Measurements from ENCODE around the gene CLRN3.

Gene CLRN3

GRCh38 chr10:127874671-127875448 lies 17.9 kb downstream of the CLRN3 start:
- DNase-seq (ENCODE audit: low read depth): no peak

- DNase-seq (ENCODE audit: low read depth): no peak
Measured at GRCh38 chr10:127873901-127874470, 18.8 kb downstream of the CLRN3 start.

GRCh38 chr10:127872871-127873600 lies 19.7 kb downstream of the CLRN3 start:
- no peak for DNase-seq (ENCODE audit: low read depth)

- DNase-seq (ENCODE audit: low read depth): no peak
Measured at GRCh38 chr10:127872011-127872761, 20.6 kb downstream of the CLRN3 start.

GRCh38 chr10:127871631-127872010 lies 21.1 kb downstream of the CLRN3 start:
- DNase-seq (ENCODE audit: low read depth): no peak

GRCh38 chr10:127869329-127869728 lies 23.4 kb downstream of the CLRN3 start:
- no peak for DNase-seq (ENCODE audit: low read depth)

- no peak for DNase-seq (ENCODE audit: low read depth)
Measured at GRCh38 chr10:127867805-127868204, 24.9 kb downstream of the CLRN3 start.

- DNase-seq (ENCODE audit: low read depth): peak; percentile 10
Measured at GRCh38 chr10:127866276-127867013, 26.3 kb downstream of the CLRN3 start.

- DNase-seq (ENCODE audit: low read depth): peak; percentile 10
Measured at GRCh38 chr10:127863231-127863825, 29.4 kb downstream of the CLRN3 start.

- DNase-seq (ENCODE audit: low read depth): no peak
Measured at GRCh38 chr10:127860592-127860991, 32.1 kb downstream of the CLRN3 start.

GRCh38 chr10:127855976-127856375 lies 36.8 kb downstream of the CLRN3 start:
- DNase-seq (ENCODE audit: low read depth): no peak

- no peak for DNase-seq (ENCODE audit: low read depth)
Measured at GRCh38 chr10:127855591-127855881, 37.2 kb downstream of the CLRN3 start.

GRCh38 chr10:127854769-127855590 lies 37.8 kb downstream of the CLRN3 start:
- DNase-seq (ENCODE audit: low read depth): no peak

- DNase-seq (ENCODE audit: low read depth): peak; percentile 56
Measured at GRCh38 chr10:127853868-127854768, 38.6 kb downstream of the CLRN3 start.

- no peak for DNase-seq (ENCODE audit: low read depth)
Measured at GRCh38 chr10:127852456-127852855, 40.3 kb downstream of the CLRN3 start.

GRCh38 chr10:127851661-127852194 lies 41.0 kb downstream of the CLRN3 start:
- no peak for DNase-seq (ENCODE audit: low read depth)

GRCh38 chr10:127850944-127851343 lies 41.8 kb downstream of the CLRN3 start:
- DNase-seq (ENCODE audit: low read depth): no peak

GRCh38 chr10:127849921-127850320 lies 42.8 kb downstream of the CLRN3 start:
- DNase-seq (ENCODE audit: low read depth): no peak

GRCh38 chr10:127849224-127849623 lies 43.5 kb downstream of the CLRN3 start:
- no peak for DNase-seq (ENCODE audit: low read depth)
